T-helper 17 cell (primary cell): Measurements from ENCODE around the gene WDR72. TPM values are rescaled to one million over a fixed set of nuclear protein-coding genes. Genes with fewer than 3 reads are reported as not detected.
"Not testable (repeated sequence)": the region's sequence is repeated elsewhere in the genome, so short reads cannot be mapped to it uniquely, and the experiment has no call there.

Experiments used
- ATAC-seq: fragments of 150-1000 bp; cut with Tn5 transposase; 2 replicates; pipeline ENCODE4 v1.10.0; 2021; ENCODE audit warnings: mild to moderate bottlenecking, moderate library complexity
- DNase-seq, 3 donors: peaks; one replicate each; pipeline versions ENCODE4 v3.0.0 to v3.0.0-alpha.2; 2020 to 2021
- H3K9me3 ChIP-seq: one replicate; pipeline ENCODE4 v1.7.0; 2013; ENCODE audit warnings: low read length, mild to moderate bottlenecking; ENCODE audit not compliant: control insufficient read depth, poor library complexity, severe bottlenecking
- H3K27ac Mint-ChIP-seq: one replicate; pipeline ENCODE4 v1.8.0; 2022; ENCODE audit warnings: mild to moderate bottlenecking, moderate library complexity, mixed read lengths
- H3K27me3 Mint-ChIP-seq: one replicate; pipeline ENCODE4 v1.8.0; 2022; ENCODE audit warnings: mixed read lengths
- H3K36me3 Mint-ChIP-seq: one replicate; pipeline ENCODE4 v1.8.0; 2022; ENCODE audit warnings: low read depth, mixed read lengths
- H3K4me1 Mint-ChIP-seq: one replicate; pipeline ENCODE4 v1.8.0; 2022; ENCODE audit warnings: mild to moderate bottlenecking, mixed read lengths
- H3K4me3 Mint-ChIP-seq: one replicate; pipeline ENCODE4 v1.8.0; 2022; ENCODE audit warnings: mild to moderate bottlenecking, moderate library complexity, mixed read lengths
- total RNA-seq, 4 donors: library from RNA in 2 of 4; stranded (reverse) in 2 of 4; gene quantifications; one replicate each; pipeline ENCODE4 v1.2.3 and lab custom pipeline; 2022 to 2026

The WDR72 gene
- total RNA-seq, 2 donors from 2014 or later: not detected

DNA sequence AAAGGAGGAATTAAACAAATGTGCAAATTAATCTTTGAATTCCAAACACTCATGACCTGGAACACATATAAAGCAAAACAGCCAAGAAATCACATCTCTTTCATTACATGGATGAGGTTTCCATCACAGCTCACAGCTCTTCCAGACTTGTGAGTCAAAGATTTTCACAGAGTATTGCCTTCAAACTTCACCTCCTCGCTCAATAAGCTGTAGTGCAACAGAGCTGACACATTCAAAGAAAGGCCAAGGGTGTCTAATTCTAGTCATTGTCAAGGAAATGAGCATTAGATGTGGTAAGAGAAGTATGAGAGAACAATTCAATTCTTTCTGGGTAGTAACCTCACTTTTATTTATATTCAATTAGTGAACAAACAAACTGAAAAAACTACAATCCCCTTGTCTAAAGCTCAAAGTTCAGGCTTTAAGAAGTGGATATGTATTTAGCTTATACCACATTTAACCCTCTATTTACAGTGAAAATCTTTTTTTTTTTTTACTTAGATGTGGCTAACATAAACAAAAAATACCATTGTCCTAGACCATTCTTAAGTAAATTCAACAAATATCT lies 11.9 kb downstream of the WDR72 start:
- Mint-ChIP-seq H3K4me3 (no peak overlapping the region), H3K27me3 (no peaks in the 10 kb centered on the region), H3K36me3 (no peaks in the 10 kb centered on the region), H3K27ac (no peak overlapping the region), H3K4me1 (no peaks in the 10 kb centered on the region)
- ATAC-seq (no peak), DNase-seq (no peak)
- H3K9me3 ChIP-seq: no peaks in the 10 kb centered on the region

DNA sequence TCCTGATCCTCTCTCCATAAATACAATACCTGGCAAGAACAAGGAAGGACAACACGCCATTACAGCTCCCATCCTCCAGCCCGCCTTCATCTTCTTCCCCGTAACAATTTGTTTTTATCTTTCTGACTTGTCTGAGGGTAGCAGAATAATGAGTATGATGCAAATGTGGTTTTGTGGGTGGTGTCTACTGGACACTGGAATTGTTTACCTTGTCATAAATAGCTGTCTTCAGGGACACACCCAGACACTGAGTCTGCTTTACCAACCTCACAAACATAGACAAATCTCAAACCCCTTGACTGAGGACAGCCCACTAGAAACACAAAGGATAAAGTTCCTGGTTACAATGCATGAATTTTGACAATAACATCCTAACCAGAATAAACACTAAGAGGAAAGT lies 13.4 kb downstream of the WDR72 start:
- Mint-ChIP-seq H3K4me1 (no peaks in the 10 kb centered on the region), H3K27me3 (no peaks in the 10 kb centered on the region), H3K4me3 (no peak overlapping the region), H3K27ac (no peak overlapping the region), H3K36me3 (no peaks in the 10 kb centered on the region)
- DNase-seq (no peak), ATAC-seq (no peak)
- H3K9me3 ChIP-seq: no peaks in the 10 kb centered on the region

GRCh38 chr15:53739651-53740050 lies 19.8 kb downstream of the WDR72 start:
- no peak for DNase-seq
- H3K4me3 Mint-ChIP-seq: no peak overlapping the region
- peaks cover 5% of the 10 kb centered on the region for H3K27me3 Mint-ChIP-seq
- H3K9me3 ChIP-seq: no peaks in the 10 kb centered on the region
- H3K4me1 Mint-ChIP-seq: no peaks in the 10 kb centered on the region
- no peak overlapping the region for H3K27ac Mint-ChIP-seq
- no peak for ATAC-seq
- no peaks in the 10 kb centered on the region for H3K36me3 Mint-ChIP-seq

DNA sequence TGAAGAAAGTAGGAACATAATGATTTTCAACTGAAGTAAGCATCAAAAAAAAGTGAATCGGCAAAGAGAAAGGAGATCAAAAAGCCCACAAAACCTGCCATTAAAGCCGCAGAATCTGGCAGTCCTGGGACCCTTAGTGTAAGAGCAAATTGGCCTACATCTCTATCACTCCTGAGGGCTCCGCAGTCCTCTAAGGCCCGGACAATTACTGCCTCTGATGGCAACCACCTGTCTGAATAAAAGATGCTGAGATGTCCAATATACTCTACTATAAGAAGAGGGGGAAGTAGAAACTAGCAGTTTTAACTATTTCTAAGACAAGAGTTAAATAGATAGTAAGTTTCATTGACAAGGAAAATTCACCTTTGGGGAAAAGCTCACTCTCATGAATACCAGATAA lies 20.3 kb downstream of the WDR72 start:
- H3K27ac Mint-ChIP-seq: no peak overlapping the region
- H3K9me3 ChIP-seq: no peaks in the 10 kb centered on the region
- no peak for ATAC-seq
- H3K4me3 Mint-ChIP-seq: no peak overlapping the region
- H3K36me3 Mint-ChIP-seq: no peaks in the 10 kb centered on the region
- DNase-seq: no peak
- H3K4me1 Mint-ChIP-seq: no peaks in the 10 kb centered on the region
- H3K27me3 Mint-ChIP-seq: peaks cover 5% of the 10 kb centered on the region

- H3K27ac Mint-ChIP-seq: no peak overlapping the region
- no peaks in the 10 kb centered on the region for H3K36me3 Mint-ChIP-seq
- DNase-seq (no peak), ATAC-seq (no peak)
- peaks cover 7% of the 10 kb centered on the region for H3K27me3 Mint-ChIP-seq
- no peaks in the 10 kb centered on the region for H3K9me3 ChIP-seq
- no peaks in the 10 kb centered on the region for H3K4me1 Mint-ChIP-seq
- H3K4me3 Mint-ChIP-seq: no peak overlapping the region
Measured at GRCh38 chr15:53721334-53722087, 38.0 kb downstream of the WDR72 start.

GRCh38 chr15:53716909-53717876 lies 42.3 kb downstream of the WDR72 start:
- H3K4me1 Mint-ChIP-seq: no peaks in the 10 kb centered on the region
- ATAC-seq (no peak), DNase-seq (no peak)
- peaks cover 14% of the 10 kb centered on the region for H3K27me3 Mint-ChIP-seq
- no peak overlapping the region for H3K4me3 Mint-ChIP-seq
- no peak overlapping the region for H3K27ac Mint-ChIP-seq
- H3K36me3 Mint-ChIP-seq: no peaks in the 10 kb centered on the region
- no peaks in the 10 kb centered on the region for H3K9me3 ChIP-seq

DNA sequence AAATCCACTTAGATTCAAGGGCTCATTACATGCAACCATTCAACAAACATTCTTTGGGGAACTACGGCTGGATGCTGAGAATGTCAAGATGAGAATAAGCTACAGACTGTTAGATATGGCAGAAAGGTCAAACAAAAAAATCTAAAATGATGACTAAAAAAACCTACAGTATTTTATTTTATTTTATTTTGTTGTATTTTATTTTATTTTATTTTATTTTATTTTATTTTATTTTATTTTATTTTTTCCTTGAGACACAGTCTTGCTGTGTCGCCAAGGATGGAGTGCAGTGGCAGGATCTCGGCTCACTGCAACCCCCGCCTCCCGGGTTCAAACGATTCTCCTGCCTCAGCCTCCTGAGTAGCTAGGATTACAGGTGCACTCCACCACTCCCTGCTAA lies 46.2 kb downstream of the WDR72 start:
- peaks cover 8% of the 10 kb centered on the region for H3K27me3 Mint-ChIP-seq
- no peaks in the 10 kb centered on the region for H3K36me3 Mint-ChIP-seq
- H3K4me3 Mint-ChIP-seq: no peak overlapping the region
- no peak overlapping the region for H3K27ac Mint-ChIP-seq
- H3K9me3 ChIP-seq: no peaks in the 10 kb centered on the region
- H3K4me1 Mint-ChIP-seq: no peaks in the 10 kb centered on the region
- DNase-seq: no peak
- no peak for ATAC-seq

DNA sequence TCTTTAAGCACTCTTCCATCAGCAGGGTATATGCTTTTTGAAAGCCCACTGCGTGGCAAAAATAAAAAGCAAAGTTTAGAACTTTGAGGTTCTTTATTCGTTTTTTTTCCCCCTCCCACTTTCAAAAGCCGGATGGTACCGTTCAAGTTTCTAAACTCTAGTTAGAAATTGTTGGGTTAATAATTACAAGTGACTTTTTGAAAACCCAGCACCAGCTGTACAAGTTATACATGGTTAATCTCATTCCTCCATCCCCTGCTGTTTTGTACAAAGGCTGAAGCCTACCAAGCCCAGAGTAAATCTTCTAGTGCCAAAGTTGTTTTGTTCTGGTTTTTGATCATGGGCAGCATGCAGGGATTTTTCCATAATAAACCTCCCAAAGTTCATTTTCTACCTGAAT lies 48.6 kb downstream of the WDR72 start:
- no peak overlapping the region for H3K4me3 Mint-ChIP-seq
- H3K36me3 Mint-ChIP-seq: peaks cover 2% of the 10 kb centered on the region
- no peaks in the 10 kb centered on the region for H3K4me1 Mint-ChIP-seq
- no peaks in the 10 kb centered on the region for H3K9me3 ChIP-seq
- H3K27ac Mint-ChIP-seq: no peak overlapping the region
- DNase-seq (no peak), ATAC-seq (no peak)
- H3K27me3 Mint-ChIP-seq: peaks cover 12% of the 10 kb centered on the region

DNA sequence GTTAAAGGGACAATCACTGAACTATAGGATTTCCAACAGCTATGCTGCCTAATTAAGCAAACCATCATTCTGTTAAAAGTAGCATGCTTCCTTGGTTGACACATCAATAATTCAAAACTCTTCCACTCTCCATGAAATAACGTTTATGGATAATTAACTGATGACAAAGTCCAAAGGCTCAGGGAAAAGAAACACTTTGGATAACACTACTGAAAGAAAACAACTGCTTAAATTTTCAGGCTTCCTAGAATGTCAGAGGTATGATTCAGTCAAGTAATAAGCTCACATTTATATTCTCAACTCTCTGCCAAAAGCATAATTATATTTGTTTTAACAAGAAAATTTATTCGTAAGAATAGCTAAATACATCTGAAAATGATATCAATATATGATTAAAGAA lies 49.6 kb downstream of the WDR72 start:
- ATAC-seq: no peak
- no peak for DNase-seq
- Mint-ChIP-seq H3K4me1 (no peaks in the 10 kb centered on the region), H3K36me3 (peaks cover 2% of the 10 kb centered on the region), H3K27me3 (peaks cover 6% of the 10 kb centered on the region), H3K4me3 (no peak overlapping the region), H3K27ac (no peak overlapping the region)
- no peaks in the 10 kb centered on the region for H3K9me3 ChIP-seq

- H3K4me3 Mint-ChIP-seq: no peak overlapping the region
- DNase-seq (no peak), ATAC-seq (no peak)
- no peaks in the 10 kb centered on the region for H3K36me3 Mint-ChIP-seq
- H3K4me1 Mint-ChIP-seq: no peaks in the 10 kb centered on the region
- H3K9me3 ChIP-seq: no peaks in the 10 kb centered on the region
- H3K27me3 Mint-ChIP-seq: peaks cover 15% of the 10 kb centered on the region
- no peak overlapping the region for H3K27ac Mint-ChIP-seq
Measured at GRCh38 chr15:53695365-53695764, 64.1 kb downstream of the WDR72 start.

DNA sequence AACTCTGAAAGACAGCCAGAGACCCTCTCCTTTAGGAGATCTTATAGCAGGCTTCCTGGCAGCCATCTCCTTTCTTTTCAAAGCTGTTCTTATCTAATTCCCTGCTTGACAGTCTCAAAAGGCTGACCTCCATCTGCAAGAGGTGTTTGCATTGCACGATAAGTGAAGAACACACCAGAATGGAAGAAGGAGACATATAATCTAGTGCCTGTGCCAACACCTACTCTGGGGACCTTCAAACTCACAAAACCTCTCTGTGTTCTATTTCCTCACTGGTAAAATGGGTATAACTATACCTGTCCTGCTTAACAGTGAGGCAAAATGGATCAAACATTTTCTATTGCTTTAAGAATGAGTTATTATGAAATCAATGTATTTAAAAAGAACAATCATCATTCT lies 65.0 kb downstream of the WDR72 start:
- no peaks in the 10 kb centered on the region for H3K36me3 Mint-ChIP-seq
- H3K27ac Mint-ChIP-seq: no peak overlapping the region
- no peaks in the 10 kb centered on the region for H3K9me3 ChIP-seq
- DNase-seq (no peak), ATAC-seq (no peak)
- no peak overlapping the region for H3K4me3 Mint-ChIP-seq
- H3K27me3 Mint-ChIP-seq: peaks cover 10% of the 10 kb centered on the region
- no peaks in the 10 kb centered on the region for H3K4me1 Mint-ChIP-seq

GRCh38 chr15:53693729-53694475 lies 65.6 kb downstream of the WDR72 start:
- Mint-ChIP-seq H3K27me3 (peaks cover 10% of the 10 kb centered on the region), H3K27ac (no peak overlapping the region), H3K4me1 (no peaks in the 10 kb centered on the region), H3K36me3 (no peaks in the 10 kb centered on the region), H3K4me3 (no peak overlapping the region)
- H3K9me3 ChIP-seq: no peaks in the 10 kb centered on the region
- DNase-seq (no peak), ATAC-seq (no peak)

DNA sequence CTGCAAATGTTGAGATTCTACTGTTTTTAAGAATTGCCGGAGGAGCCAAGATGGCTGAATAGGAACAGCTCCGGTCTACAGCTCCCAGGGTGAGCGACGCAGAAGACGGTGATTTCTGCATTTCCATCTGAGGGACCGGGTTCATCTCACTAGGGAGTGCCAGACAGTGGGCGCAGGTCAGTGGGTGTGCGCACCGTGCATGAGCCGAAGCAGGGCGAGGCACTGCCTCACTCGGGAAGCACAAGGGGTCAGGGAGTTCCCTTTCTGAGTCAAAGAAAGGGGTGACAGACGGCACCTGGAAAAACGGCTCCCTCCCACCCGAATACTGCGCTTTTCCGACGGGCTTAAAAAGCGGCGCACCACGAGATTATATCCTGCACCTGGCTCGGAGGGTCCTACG lies 75.3 kb downstream of the WDR72 start:
- ATAC-seq, DNase-seq, H3K4me3 Mint-ChIP-seq, H3K4me1 Mint-ChIP-seq, H3K36me3 Mint-ChIP-seq, H3K27me3 Mint-ChIP-seq, H3K9me3 ChIP-seq, H3K27ac Mint-ChIP-seq: not testable (repeated sequence)
